Smooth muscle cell (in vitro differentiated cells): Measurements from ENCODE around the gene COL19A1. TPM values are rescaled to one million over a fixed set of nuclear protein-coding genes. Genes with fewer than 3 reads are reported as not detected.

ENCODE experiments used
- DNase-seq: peaks from one replicate; lab custom pipeline; 2025; ENCODE audit not compliant: unreplicated experiment; lab: John Stamatoyannopoulos, UW
- H2AFZ ChIP-seq: fragments of 200-600 bp; sonication (generic); 2 replicates; pipeline ENCODE4 v1.6.0; 2016; ENCODE audit warnings: antibody characterized with exemption, low read depth, mild to moderate bottlenecking
- H3F3A ChIP-seq: fragments of 200-600 bp; sonication (generic); 2 replicates; pipeline ENCODE4 v1.6.0; 2017; ENCODE audit warnings: antibody characterized with exemption, low read depth
- H3K27ac ChIP-seq: fragments of 200-600 bp; sonication (generic); 2 replicates; pipeline ENCODE4 v1.5.1; 2016; ENCODE audit warnings: low read depth, mild to moderate bottlenecking
- H3K27me3 ChIP-seq: fragments of 200-600 bp; sonication (generic); 2 replicates; pipeline ENCODE4 v1.6.1; 2016; ENCODE audit warnings: low read depth, mild to moderate bottlenecking
- H3K36me3 ChIP-seq: fragments of 200-600 bp; sonication (generic); 2 replicates; pipeline ENCODE4 v1.5.1; 2016; ENCODE audit warnings: low read depth
- H3K4me1 ChIP-seq: fragments of 200-600 bp; sonication (generic); 2 replicates; pipeline ENCODE4 v1.5.1; 2016; ENCODE audit warnings: low read depth
- H3K4me2 ChIP-seq: fragments of 200-600 bp; sonication (generic); 2 replicates; pipeline ENCODE4 v1.6.0; 2016; ENCODE audit warnings: mild to moderate bottlenecking
- H3K4me3 ChIP-seq: fragments of 200-600 bp; sonication (generic); 2 replicates; pipeline ENCODE4 v1.5.1; 2016; ENCODE audit warnings: mild to moderate bottlenecking
- H3K79me2 ChIP-seq: fragments of 200-600 bp; sonication (generic); 2 replicates; pipeline ENCODE4 v1.6.0; 2016; ENCODE audit warnings: low read depth, mild to moderate bottlenecking
- H3K9ac ChIP-seq: fragments of 200-600 bp; sonication (generic); 2 replicates; pipeline ENCODE4 v1.6.0; 2016; ENCODE audit warnings: low read depth
- H3K9me3 ChIP-seq: fragments of 200-600 bp; sonication (generic); replicated peaks from 2 replicates; pipeline ENCODE4 v1.5.1; 2016; ENCODE audit warnings: low read depth
- H4K20me1 ChIP-seq: fragments of 200-600 bp; sonication (generic); 2 replicates; pipeline ENCODE4 v1.6.0; 2016; ENCODE audit warnings: low read depth
- WGBS: methylation state at CpG from one replicate; pipeline ENCODE4 v1.1.7; 2016; ENCODE audit warnings: low lambda C conversion rate; 5-methylcytosine and 5-hydroxymethylcytosine counted together
- polyA plus RNA-seq: library from polyadenylated mRNA; unstranded; fragments of >200 nt; fragmentation: Nextera tagmentation; extraction: Ambion mirVana; gene quantifications from 2 replicates; pipeline ENCODE4 v1.2.1, GENCODE V29; 2016
- total RNA-seq: library from RNA; depleted of rRNA; stranded (reverse); fragments of >200 nt; gene quantifications from 2 replicates; pipeline ENCODE4 v1.2.3, GENCODE V29; 2014
- TF ChIP-seq, protein P1 (sequence below): fragments of 200-600 bp; sonication (generic); IDR thresholded peaks from 2 replicates; pipeline ENCODE4 v1.5.1; 2017; ENCODE audit warnings: borderline replicate concordance, mild to moderate bottlenecking, antibody characterized with exemption; ENCODE audit not compliant: insufficient read depth, poor library complexity, severe bottlenecking

COL19A1 gene
- total and polyA plus RNA-seq, 2 experiments from 2014 or later: 0.55 to 1.6 TPM

DNA sequence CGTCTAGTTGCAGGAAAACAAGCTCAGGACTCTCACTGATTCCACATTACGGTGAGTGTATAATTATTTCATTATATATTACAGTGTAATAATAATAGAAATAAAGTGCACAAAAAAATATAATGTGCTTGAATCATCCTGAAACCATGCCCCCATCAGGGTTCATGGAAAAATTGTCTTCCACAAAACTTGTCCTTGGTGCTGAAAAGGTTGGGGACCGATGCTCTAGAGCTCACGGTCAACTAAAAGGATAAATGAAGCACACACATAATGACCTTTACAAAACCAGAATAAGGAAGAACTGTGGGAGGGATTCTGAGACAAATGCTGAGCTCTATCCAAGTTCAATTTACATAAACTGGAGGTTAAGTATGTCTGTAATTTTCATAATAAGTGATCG is 194.3 kb downstream of the COL19A1 start:
- Histone ChIP-seq H3K9me3 (no peaks in the 10 kb centered on the region), H3K4me1 (no peaks in the 10 kb centered on the region), H3K4me3 (no peak overlapping the region), H3K79me2 (no peaks in the 10 kb centered on the region), H4K20me1 (no peaks in the 10 kb centered on the region), H3K27me3 (no peaks in the 10 kb centered on the region), H3K27ac (no peak overlapping the region), H3K9ac (no peak overlapping the region), H3K36me3 (no peaks in the 10 kb centered on the region), H3K4me2 (no peak overlapping the region), H2AFZ (no peak overlapping the region), H3F3A (no peaks in the 10 kb centered on the region)
- WGBS: 94% methylated on average over 5 of the region's 5 CpGs
- TF ChIP-seq, protein P1, sequence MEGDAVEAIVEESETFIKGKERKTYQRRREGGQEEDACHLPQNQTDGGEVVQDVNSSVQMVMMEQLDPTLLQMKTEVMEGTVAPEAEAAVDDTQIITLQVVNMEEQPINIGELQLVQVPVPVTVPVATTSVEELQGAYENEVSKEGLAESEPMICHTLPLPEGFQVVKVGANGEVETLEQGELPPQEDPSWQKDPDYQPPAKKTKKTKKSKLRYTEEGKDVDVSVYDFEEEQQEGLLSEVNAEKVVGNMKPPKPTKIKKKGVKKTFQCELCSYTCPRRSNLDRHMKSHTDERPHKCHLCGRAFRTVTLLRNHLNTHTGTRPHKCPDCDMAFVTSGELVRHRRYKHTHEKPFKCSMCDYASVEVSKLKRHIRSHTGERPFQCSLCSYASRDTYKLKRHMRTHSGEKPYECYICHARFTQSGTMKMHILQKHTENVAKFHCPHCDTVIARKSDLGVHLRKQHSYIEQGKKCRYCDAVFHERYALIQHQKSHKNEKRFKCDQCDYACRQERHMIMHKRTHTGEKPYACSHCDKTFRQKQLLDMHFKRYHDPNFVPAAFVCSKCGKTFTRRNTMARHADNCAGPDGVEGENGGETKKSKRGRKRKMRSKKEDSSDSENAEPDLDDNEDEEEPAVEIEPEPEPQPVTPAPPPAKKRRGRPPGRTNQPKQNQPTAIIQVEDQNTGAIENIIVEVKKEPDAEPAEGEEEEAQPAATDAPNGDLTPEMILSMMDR: no peak
- DNase-seq: no peak

DNA sequence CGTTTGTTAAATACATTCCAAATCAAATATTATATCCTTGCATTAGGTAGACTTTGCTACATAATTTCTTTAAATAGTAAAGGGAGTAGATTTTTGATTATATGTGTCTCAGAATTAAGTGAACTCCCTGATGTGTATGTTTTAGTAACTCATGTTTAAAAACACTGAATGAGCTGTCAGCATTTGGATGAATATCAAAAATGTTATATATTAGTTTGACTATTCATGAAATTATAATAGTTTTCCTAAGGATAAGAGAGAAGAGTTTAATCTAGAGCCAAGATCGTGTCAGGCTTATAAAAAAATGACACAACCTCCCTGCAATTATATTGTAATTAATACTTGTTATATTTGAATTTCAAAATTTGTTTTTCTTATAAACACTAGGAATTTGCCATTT is 195.2 kb downstream of the COL19A1 start:
- H3K27me3 ChIP-seq: no peaks in the 10 kb centered on the region
- H4K20me1 ChIP-seq: no peaks in the 10 kb centered on the region
- H3F3A ChIP-seq: no peaks in the 10 kb centered on the region
- TF ChIP-seq, protein P1: no peak
- no peak overlapping the region for H2AFZ ChIP-seq
- no peak overlapping the region for H3K4me3 ChIP-seq
- 88% methylated on average over 2 of the region's 2 CpGs for WGBS
- H3K4me2 ChIP-seq: no peak overlapping the region
- H3K4me1 ChIP-seq: no peaks in the 10 kb centered on the region
- no peak overlapping the region for H3K27ac ChIP-seq
- no peak overlapping the region for H3K9ac ChIP-seq
- H3K9me3 ChIP-seq: no peaks in the 10 kb centered on the region
- no peak for DNase-seq
- no peaks in the 10 kb centered on the region for H3K79me2 ChIP-seq
- no peaks in the 10 kb centered on the region for H3K36me3 ChIP-seq

DNA sequence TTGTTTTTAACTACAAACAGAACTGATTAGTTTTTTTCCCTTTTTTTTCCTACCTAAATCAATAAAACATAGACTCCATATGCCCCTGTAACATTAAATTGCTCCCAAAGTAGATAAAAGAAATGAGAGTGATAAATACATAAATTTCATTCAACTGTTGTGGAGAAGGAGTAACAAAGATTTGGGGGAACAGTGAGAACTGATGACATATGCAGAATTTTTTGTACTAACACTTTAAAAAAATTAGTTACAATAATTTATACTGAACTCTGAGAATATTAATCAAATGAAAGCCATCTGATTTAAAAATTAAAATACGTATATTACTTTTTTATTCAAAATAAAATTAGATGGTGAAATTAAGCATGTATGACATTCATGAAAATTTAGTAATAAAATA is 195.7 kb downstream of the COL19A1 start:
- 86% methylated on average over 1 of the region's 1 CpG for WGBS
- TF ChIP-seq, protein P1: no peak
- Histone ChIP-seq H3K79me2 (no peaks in the 10 kb centered on the region), H3F3A (no peaks in the 10 kb centered on the region), H3K9ac (no peak overlapping the region), H3K36me3 (no peaks in the 10 kb centered on the region), H4K20me1 (no peaks in the 10 kb centered on the region), H3K4me2 (no peak overlapping the region), H3K27me3 (no peaks in the 10 kb centered on the region), H3K4me3 (no peak overlapping the region), H3K4me1 (no peaks in the 10 kb centered on the region), H3K9me3 (no peaks in the 10 kb centered on the region), H3K27ac (no peak overlapping the region), H2AFZ (no peak overlapping the region)
- no peak for DNase-seq

DNA sequence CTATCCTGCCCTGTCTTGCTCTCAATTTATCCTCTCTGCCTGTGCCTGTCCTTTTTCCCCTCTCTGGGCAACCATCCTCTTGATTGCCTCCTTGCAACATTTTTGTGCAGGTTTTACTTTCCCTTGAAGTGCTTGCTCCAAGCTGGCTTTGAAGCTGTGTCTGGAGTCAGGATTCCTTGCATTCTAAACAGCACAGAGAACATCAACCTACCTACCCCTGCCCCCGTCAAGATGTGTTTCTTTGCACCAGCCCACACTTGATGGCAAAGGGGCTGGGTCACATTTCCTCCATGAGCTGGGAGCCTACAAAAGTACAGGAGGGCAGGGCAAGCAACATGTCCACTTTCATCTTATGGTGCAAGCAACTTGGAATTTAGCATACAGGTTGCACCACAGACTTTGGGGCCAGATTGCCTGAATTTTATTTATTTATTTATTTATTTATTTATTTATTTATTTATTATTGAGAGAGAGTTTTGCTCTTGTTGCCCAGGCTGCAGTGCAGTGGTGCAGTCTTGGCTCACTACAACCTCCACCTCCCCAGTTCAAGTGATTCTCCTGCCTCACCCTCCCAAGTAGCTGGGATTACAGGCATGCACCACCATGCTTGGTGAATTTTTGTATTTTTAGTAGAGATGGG is 206.3 kb downstream of the COL19A1 start:
- 71% methylated on average over 1 of the region's 1 CpG for WGBS

More for the DNA sequence above, 206.3 kb downstream of the COL19A1 start:
- Histone ChIP-seq H3K4me3 (no peak overlapping the region), H3K79me2 (no peaks in the 10 kb centered on the region), H3K4me2 (no peak overlapping the region), H3K27me3 (no peaks in the 10 kb centered on the region), H2AFZ (no peak overlapping the region), H3K36me3 (no peaks in the 10 kb centered on the region), H3K9me3 (no peaks in the 10 kb centered on the region), H3K4me1 (no peaks in the 10 kb centered on the region), H4K20me1 (no peaks in the 10 kb centered on the region), H3K9ac (no peak overlapping the region), H3F3A (no peaks in the 10 kb centered on the region), H3K27ac (no peak overlapping the region)
- DNase-seq: no peak
- TF ChIP-seq, protein P1: no peak
